Right cardiac atrium (tissue), 5 donors: ENCODE data around the gene TSPAN8. TPM values are rescaled to one million over a fixed set of nuclear protein-coding genes. Genes with fewer than 3 reads are reported as not detected.

Source experiments
- ATAC-seq, 2 donors: fragments of 200-7000 bp; cut with Tn5 transposase; one replicate each; pipeline versions ENCODE4 v1.8.0 to v1.9.1; 2020; ENCODE audit warnings: moderate library complexity in 2 of 2, mild to moderate bottlenecking in 1 of 2
- DNase-seq, 3 donors: peaks; one replicate each; pipeline ENCODE4 v3.0.0-alpha.2; 2020
- H3K27ac ChIP-seq: one replicate; pipeline ENCODE4 v1.5.1; 2013; ENCODE audit warnings: mild to moderate bottlenecking, low read length, control low read depth, moderate library complexity
- H3K27me3 ChIP-seq: one replicate; pipeline ENCODE4 v1.6.1; 2013; ENCODE audit not compliant: control insufficient read depth, insufficient read depth
- H3K4me1 ChIP-seq: one replicate; pipeline ENCODE4 v1.6.1; 2013; ENCODE audit warnings: low read length; ENCODE audit not compliant: control insufficient read depth, insufficient read depth
- H3K4me3 ChIP-seq: one replicate; pipeline ENCODE4 v1.5.1; 2013; ENCODE audit warnings: low read length, control low read depth
- H3K9me3 ChIP-seq: one replicate; pipeline ENCODE4 v1.6.1; 2013; ENCODE audit warnings: low read length; ENCODE audit not compliant: control insufficient read depth
- WGBS: extraction: QIAGEN DNeasy Blood & Tissue Kit; methylation state at CpG from one replicate; pipeline ENCODE4 v1.1.7; 2013; 5-methylcytosine and 5-hydroxymethylcytosine counted together
- intact Hi-C, 4 donors: fragments of 100-400 bp; cut with DNase I; formaldehyde crosslinking; loops; one replicate each; pipeline versions ENCODE4 v1.11.0 to v1.14.0; 2022 to 2023
- long read RNA-seq, 4 donors: library from polyadenylated mRNA; unstranded; transcript quantifications; one replicate each; pipeline ENCODE4 v2.0.0, GENCODE V29; 2020 to 2021
- polyA plus RNA-seq: library from polyadenylated mRNA; stranded (reverse); fragments of 200-250 nt; gene quantifications from one replicate; pipeline ENCODE4 v1.2.3, GENCODE V29; 2013
- total RNA-seq, 4 donors: library from RNA; stranded (reverse); fragmentation: NEBNext Ultra II Directional; extraction: Animal tissue kit (Norgen Biotek cat#: 25700); gene quantifications; one replicate each; pipeline ENCODE4 v1.2.1, GENCODE V29; 2021
- donor health status: healthy with polysubstance abuse.
- donor health status: DM: no; HTN: yes; CAD: no.
- donor health status: DM: no; HTN: no; CAD: no.
- donor health status: DM: no; HTN: yes; CAD: no; lungs with severe emphysema.
- donor health status: DM: yes; HTN: yes; CAD: no.

The TSPAN8 gene
- 1 to 10 TPM; 1.5 to 3.0 (median 2.5) TPM for total RNA-seq
- 5.5 TPM for polyA plus RNA-seq
- long read RNA-seq, donor 1, partial matches to known transcripts: 0 of 1 reads
- long read RNA-seq, donor 1, other reads (novel, unspliced or antisense): 0 of 1 reads
- long read RNA-seq, donor 2: 0 reads
- long read RNA-seq, donor 3, partial matches to known transcripts: 0 of 2 reads
- long read RNA-seq, donor 3, other reads (novel, unspliced or antisense): 0 of 2 reads
- long read RNA-seq, donor 4, partial matches to known transcripts: 0 of 2 reads
- long read RNA-seq, donor 4, other reads (novel, unspliced or antisense): 0 of 2 reads

DNA sequence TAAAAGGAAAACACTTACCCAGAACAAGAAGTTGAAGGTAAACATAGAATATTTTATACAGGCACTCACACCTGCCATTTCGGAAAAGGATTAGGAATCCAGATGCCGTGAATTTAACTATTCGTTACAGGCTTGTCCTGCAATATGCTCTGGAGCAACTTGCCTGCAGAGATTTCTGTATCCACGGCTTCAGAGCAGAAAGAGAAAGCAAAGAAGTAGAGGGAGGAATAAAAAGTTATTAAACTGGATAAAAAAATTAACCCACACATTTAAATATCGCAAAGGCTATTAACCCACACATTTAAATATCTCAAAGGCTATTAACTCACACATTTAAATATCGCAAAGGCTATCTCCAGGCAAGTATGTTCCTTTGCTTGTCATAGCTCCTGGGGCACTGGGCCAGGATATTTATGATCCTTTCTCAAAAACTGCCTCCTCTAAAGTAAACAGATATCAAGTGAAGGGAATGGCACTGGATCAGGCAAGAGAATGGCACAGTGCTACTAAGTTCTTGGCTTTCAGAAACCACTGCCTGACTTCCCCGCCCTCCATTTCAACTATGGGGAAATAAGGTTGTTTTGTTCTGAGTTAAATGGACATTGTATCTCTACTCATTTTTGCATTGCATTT lies at the start of gene TSPAN8:
Gene TSPAN8, minus strand, starts transcription at position 399 of the 633 bp plus-strand sequence. Its CDS starts 321 bp downstream, at position 78.
- DNase-seq (no peak), ATAC-seq (peak in 1 of 2 donors; percentile 61)
- no peaks in the 10 kb centered on the region for H3K9me3 ChIP-seq
- no peaks in the 10 kb centered on the region for H3K4me1 ChIP-seq
- H3K27me3 ChIP-seq: no peaks in the 10 kb centered on the region
- peak within 1 kb of the TSS; percentile 4 for H3K4me3 ChIP-seq
- H3K27ac ChIP-seq: no peak within 1 kb of the TSS
- 60% methylated on average over 7 of the region's 7 CpGs for WGBS
- intact Hi-C loops: no loop called here

DNA sequence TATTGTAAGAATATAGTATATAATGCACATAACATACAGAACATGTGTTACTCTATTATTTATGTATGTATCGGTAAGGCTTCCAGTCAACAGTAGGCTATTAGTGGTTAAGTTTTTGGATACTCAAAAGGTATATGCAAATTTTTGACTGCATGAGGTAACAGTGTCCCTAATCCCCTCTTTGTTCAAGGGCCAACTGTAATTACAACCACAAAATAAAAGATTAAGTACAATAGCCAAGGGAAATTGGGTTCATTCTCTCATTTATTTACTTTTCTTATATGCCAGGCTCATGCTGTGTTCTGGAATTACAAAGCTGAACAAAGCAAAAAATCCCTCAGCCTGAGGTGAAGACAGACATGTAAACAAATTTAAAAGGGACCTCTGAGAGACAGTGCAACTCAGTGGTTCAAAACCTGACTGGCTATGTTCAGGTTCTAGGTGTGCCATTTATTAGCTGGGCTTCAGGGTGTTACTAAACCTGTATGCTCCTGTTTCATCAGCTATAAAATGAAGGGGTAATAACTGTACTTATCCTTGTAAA lies 43.4 kb upstream of the TSPAN8 start:
- H3K4me1 ChIP-seq: no peaks in the 10 kb centered on the region
- no peak overlapping the region for H3K4me3 ChIP-seq
- ATAC-seq: no peak
- no peak overlapping the region for H3K27ac ChIP-seq
- no peaks in the 10 kb centered on the region for H3K9me3 ChIP-seq
- WGBS: 96% methylated on average over 1 of the region's 1 CpG
- no peaks in the 10 kb centered on the region for H3K27me3 ChIP-seq
- no peak for DNase-seq
- intact Hi-C loops: no loop called here

DNA sequence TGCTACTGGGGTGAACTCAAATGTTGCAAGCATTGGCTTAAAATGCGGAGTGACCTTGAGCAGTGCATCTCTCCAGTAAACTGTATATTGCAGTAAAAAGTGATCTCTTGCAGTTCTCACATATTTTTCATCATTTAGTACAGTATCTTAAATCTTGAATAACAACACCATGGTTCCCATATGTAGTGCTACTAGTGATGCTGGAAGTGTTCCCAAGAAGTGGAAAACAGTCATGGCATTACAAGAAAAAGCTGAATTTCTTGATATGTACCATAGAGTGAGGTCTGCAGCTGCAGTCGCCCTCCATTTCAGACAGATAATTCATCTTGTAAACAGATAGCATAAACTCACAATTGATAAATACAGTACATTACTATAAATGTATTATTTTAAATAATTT lies 42.9 kb upstream of the TSPAN8 start:
- no peaks in the 10 kb centered on the region for H3K27me3 ChIP-seq
- no peak overlapping the region for H3K4me3 ChIP-seq
- intact Hi-C loops: no loop called here
- no peaks in the 10 kb centered on the region for H3K4me1 ChIP-seq
- DNase-seq: no peak
- no peak overlapping the region for H3K27ac ChIP-seq
- no peak for ATAC-seq
- WGBS: 84% methylated on average over 2 of the region's 2 CpGs
- H3K9me3 ChIP-seq: no peaks in the 10 kb centered on the region

DNA sequence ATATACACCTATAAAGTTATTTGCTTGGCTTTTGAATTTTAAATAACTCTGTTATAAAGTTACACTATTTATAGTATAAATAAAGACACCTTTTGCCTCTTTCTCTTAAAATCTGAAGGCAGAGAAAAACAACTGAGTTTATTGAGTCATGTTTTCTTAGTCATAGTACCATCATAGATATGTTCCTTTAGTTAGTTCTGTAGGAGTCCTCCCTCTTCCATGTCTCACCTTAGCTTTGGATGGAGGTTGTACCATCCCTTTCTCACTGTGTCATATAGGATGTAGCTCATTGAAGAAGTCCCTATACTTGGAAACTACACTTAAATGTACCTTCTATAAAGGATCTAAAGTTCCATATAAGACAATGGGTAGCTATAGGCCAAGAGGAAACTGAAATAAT lies 39.7 kb upstream of the TSPAN8 start:
- DNase-seq (no peak), ATAC-seq (no peak)
- no peaks in the 10 kb centered on the region for H3K27me3 ChIP-seq
- intact Hi-C loops: no loop called here
- no peak overlapping the region for H3K27ac ChIP-seq
- H3K9me3 ChIP-seq: no peaks in the 10 kb centered on the region
- H3K4me1 ChIP-seq: no peaks in the 10 kb centered on the region
- no peak overlapping the region for H3K4me3 ChIP-seq

DNA sequence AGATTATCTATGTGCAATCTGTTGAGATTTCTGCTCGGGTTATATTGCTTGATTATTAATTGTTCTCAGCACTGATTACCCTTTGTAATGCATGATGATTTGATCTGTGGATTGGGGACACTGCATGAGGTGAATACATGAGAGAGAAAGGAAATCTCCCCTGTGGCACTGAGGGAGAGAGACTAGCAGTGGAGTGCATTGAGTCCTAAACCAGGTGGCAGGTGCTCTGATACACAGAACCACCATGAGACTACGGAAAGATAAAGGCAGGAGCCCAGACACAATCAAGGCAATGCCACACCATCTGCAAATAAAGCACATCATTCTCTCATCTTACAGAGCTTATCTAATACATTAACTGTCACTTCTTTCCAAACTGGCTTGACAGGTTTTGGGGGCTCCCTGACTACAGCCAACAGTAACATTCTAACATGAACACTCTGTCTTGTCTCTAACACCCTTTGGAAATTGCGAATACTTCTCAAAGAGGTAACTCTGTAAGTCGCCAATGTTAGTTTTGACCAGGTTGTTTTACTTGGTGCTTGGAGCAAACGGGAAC lies 37.6 kb upstream of the TSPAN8 start:
- ATAC-seq (no peak), DNase-seq (no peak)
- 71% methylated on average over 5 of the region's 5 CpGs for WGBS
- Histone ChIP-seq H3K27ac (no peak overlapping the region), H3K4me1 (no peaks in the 10 kb centered on the region), H3K9me3 (no peaks in the 10 kb centered on the region), H3K4me3 (no peak overlapping the region), H3K27me3 (no peaks in the 10 kb centered on the region)
- intact Hi-C loops: no loop called here

DNA sequence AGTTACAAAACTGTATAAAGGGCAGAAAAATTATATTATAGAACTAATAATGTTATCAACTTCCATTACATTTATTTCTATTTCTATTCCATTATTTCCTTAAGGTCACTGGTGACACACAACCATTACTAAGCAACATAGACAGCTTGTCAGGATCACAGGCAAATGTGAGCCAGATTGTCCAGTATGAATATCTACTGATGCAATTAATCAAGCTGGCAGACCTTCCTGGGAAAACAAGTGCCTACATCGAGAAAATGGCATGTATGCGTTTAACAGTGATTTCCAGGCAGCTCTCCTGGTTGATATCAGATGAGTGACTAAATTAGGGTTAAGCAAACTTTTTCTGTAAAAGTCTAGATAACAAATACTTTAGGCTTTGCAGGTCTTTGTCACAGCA lies 36.9 kb upstream of the TSPAN8 start:
- H3K9me3 ChIP-seq: no peaks in the 10 kb centered on the region

DNA sequence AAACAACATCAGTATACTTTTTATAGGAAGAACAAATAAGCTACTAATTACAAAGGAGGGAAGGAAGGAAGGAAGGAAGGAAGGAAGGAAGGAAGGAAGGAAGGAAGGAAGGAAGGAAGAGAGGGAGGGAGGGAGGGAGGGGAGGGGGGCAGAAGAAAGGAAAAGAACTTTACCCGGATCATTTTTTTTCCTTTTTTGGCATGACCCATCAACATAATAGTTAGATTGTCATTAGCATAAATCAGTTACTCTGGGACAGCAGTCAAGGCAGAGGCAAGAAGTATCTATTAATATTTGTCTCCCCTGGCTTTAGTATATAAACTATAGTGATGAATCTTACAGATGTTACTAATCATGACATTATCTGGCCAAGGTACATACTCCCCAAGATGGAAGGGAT lies 35.2 kb upstream of the TSPAN8 start:
- no peak for ATAC-seq
- 68% methylated on average over 1 of the region's 1 CpG for WGBS
- intact Hi-C loops: no loop called here

More for the DNA sequence above, 36.9 kb upstream of the TSPAN8 start:
- ATAC-seq: no peak
- no peaks in the 10 kb centered on the region for H3K4me1 ChIP-seq
- H3K27ac ChIP-seq: no peak overlapping the region
- DNase-seq: peak in 1 of 3 donors; percentile 13
- H3K27me3 ChIP-seq: no peaks in the 10 kb centered on the region
- no peak overlapping the region for H3K4me3 ChIP-seq
- intact Hi-C loops: no loop called here
- 35% methylated on average over 2 of the region's 2 CpGs for WGBS

DNA sequence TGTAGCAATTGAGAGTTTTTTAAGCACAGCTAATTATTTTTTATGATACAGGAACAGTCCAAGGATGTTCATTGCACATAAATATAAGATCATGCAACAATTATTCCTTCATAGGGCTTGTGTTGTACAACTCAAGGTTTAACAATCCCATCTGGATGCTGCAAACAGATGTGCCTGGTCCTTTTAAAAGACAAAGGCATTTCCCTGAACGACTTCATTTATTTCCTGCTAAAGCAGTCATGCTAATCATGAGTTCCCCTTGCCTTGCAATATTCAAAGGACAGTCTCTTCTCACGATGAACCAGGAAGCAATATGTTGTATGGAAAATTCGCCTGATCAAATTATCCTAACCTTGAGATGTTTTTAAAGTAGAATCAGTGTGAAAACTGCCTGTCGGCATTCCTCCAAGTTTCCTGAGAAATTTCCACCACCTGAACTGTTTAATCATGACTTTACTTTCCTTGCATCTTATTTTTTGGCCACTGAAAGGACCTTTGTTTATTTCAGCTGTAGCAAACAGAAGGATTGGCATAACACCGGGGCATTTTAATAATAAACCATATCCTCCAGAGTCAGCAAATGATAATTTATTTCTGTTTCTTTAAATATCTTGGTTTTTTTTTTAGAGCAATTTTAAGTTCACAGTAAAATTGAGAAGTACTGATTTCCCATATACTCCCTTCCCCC lies 33.9 kb upstream of the TSPAN8 start:
- intact Hi-C loops: no loop called here
- no peaks in the 10 kb centered on the region for H3K9me3 ChIP-seq
- WGBS: 51% methylated on average over 5 of the region's 5 CpGs

More for the DNA sequence above, 35.2 kb upstream of the TSPAN8 start:
- H3K27ac ChIP-seq: no peak overlapping the region
- no peaks in the 10 kb centered on the region for H3K9me3 ChIP-seq
- H3K27me3 ChIP-seq: no peaks in the 10 kb centered on the region
- H3K4me1 ChIP-seq: no peaks in the 10 kb centered on the region
- no peak overlapping the region for H3K4me3 ChIP-seq
- DNase-seq: no peak

DNA sequence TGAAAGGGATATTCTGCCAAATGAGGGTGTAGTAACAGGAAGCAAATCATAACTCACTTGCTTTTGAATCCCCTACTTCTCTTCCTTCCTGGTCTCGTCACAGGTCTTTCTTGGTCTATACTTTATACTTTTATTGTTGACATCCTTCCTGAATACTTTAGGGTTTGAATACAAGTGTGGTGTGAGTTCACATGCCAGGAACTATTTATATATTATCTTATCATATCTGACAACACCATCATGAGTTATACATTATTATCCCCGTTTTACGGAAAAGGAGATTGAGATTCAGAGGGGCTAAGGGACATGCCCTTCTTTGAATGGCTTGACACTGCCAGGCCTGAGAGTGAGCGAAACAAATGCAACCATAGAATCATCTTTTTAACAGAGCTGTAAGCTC lies 33.0 kb upstream of the TSPAN8 start:
- Histone ChIP-seq H3K27me3 (no peaks in the 10 kb centered on the region), H3K9me3 (no peaks in the 10 kb centered on the region), H3K27ac (no peak overlapping the region), H3K4me1 (no peaks in the 10 kb centered on the region), H3K4me3 (no peak overlapping the region)
- DNase-seq (no peak), ATAC-seq (no peak)
- intact Hi-C loops: no loop called here
- WGBS: 43% methylated on average over 4 of the region's 4 CpGs

More for the DNA sequence above, 33.9 kb upstream of the TSPAN8 start:
- H3K27me3 ChIP-seq: no peaks in the 10 kb centered on the region
- ATAC-seq (no peak), DNase-seq (no peak)
- H3K4me1 ChIP-seq: no peaks in the 10 kb centered on the region
- H3K4me3 ChIP-seq: no peak overlapping the region
- no peak overlapping the region for H3K27ac ChIP-seq

DNA sequence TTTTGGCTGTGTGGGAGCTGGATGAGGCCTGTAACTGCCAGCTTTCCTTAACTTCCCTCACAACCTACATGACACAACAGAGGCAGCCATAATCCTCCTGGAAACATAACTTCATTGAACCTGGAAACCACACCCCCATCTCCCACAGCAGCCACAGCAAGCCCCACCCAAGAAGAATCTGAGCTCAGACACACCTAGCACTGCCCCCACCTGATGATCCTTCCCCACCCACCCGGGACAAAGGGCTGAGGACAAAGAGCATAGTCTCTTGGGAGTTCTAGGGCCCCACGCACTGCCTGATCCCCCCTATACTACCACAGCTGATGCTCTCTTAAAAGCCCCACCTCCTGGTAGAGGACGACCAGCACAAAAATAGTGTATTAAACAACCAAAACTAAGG lies 29.6 kb upstream of the TSPAN8 start:
- WGBS: 77% methylated on average over 3 of the region's 3 CpGs
- intact Hi-C loops: no loop called here

More for the DNA sequence above, 29.6 kb upstream of the TSPAN8 start:
- Histone ChIP-seq H3K27ac (no peak overlapping the region), H3K4me3 (no peak overlapping the region), H3K4me1 (no peaks in the 10 kb centered on the region), H3K9me3 (no peaks in the 10 kb centered on the region), H3K27me3 (no peaks in the 10 kb centered on the region)
- ATAC-seq (no peak), DNase-seq (no peak)
